WI38 (cell line): ENCODE data around the gene LAMTOR4.

Experiments used
- H3K4me3 ChIP-seq: 2 replicates; pipeline ENCODE4 v1.5.1; 2011; ENCODE audit warnings: low read depth, mild to moderate bottlenecking, control low read depth, low read length
- CTCF ChIP-seq: IDR thresholded peaks from 2 replicates; pipeline ENCODE4 v1.5.1; 2012; ENCODE audit warnings: low read depth, mild to moderate bottlenecking, control low read depth, low read length

The LAMTOR4 gene

DNA sequence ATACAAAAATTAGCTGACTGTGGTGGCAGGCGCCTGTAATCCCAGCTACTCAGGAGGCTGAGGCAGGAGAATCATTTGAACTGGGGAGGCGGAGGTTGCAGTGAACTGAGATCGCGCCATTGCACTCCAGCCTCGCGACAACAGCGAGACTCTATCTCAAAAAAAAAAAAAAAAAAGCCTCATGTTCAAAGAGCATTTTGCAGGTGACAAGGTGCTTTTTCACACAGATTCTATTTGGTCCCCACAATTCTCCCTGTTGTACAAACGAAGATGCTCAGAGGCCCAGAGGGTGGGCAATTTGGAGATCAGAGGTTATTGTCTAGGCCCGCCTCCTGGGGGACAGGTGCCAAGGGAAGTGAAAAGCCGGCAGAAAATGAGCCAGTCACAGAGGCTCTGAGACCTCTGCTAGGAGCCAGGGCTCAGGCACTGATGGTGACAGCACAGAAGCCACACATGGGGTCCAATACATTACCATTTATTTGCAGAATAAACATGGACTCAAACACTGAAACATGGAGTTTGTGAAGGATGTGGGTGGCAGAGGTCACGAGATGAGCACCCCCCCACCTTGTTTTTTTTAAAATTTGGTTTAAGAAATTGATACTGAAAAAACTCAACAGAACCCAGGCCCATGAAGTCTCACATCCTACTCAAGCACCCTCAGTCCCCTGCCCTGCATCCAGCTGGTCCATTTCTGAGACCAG is 20.6 kb downstream of the LAMTOR4 start:
- H3K4me3 ChIP-seq: no peak overlapping the region
- no peak for TF ChIP-seq CTCF

DNA sequence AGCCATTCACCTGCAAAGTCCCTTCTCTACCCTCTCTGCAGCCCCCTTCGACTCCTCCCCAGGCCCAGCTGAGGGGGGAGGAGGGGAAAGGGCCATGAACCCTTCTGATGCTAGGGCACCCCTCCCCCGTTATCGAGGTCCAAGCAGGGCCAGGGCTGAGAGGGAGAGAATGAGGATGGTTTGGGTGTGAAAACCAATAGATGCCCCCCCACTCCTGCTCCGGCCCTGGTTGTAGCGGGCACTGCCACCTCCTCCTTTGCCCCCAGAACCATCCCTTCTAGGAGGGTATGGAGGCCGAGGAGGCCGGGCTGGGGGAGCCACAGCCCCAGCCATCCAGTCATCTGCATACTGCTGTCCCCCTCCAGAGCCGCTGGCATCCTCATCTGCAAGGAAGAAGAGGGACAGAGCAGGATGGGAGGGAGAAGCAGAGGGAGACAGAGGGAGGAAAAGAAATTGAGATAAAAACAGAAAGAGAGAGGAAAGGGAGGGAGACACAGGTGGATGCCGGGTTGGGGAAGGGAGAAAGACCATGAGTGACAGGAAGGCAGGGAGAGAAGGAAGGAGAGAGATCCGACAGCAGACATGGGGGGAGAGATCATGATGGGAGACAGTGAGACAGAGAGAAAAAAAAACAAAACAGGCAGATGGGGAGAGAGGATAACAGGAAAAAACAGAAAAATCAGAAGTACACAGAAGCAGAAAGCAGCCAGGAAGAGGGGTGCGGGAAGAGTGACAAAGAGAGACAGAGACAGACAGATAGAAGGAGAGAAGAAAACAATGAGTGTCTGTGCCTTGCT is 21.6 kb downstream of the LAMTOR4 start:
- no peak for TF ChIP-seq CTCF
- H3K4me3 ChIP-seq: no peak overlapping the region

DNA sequence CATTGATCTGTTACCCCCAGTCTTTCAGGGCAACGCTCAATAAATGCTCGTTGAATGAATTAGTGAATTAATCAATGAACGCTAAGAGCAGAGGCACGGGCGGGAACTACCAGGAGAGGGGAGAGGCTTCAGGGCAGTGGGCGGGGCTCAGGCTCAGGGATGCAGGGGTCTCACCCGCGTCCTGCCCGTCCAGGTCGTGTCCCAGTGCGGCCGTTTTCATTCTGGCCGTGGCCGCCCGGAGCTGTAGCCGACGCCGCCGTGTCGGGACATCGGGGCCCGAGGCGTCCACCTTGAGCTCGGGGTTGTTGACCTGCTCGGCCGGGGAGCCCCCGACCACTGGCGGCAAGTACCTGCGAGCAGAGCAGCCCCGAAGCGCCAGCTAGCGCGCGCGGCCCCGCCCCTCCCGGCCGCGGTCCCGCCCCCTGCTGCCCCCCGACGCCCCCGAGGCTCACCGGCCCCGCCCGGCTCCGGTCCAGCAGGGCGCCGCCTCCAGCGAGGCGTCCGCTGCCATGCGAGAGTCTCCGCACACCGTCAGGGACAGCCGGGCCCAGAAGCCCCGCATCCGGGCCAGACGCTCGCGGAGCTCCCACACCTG is 22.5 kb downstream of the LAMTOR4 start:
- no peak for TF ChIP-seq CTCF
- H3K4me3 ChIP-seq: no peak overlapping the region

DNA sequence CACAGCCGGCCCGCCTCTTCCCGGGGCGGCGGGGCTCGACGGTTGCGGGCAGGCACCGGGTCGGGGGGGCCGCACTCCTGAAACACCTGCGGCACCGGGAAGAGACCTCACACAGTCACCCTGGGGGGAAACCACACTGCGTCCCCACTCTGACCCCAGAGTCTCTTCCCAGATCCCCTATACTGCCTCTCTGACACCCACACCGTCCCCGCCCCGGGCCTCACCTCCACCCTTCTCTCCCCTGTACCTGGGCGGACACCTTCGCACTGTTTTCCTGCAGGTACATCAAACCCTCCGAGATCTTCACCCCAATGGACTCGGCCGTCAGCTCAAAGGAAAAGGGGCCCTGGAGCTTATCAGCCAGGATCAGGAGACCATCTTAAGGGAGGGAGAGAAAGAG is 23.1 kb downstream of the LAMTOR4 start:
- no peak for TF ChIP-seq CTCF
- H3K4me3 ChIP-seq: no peak overlapping the region

- no peak for TF ChIP-seq CTCF
- no peak overlapping the region for H3K4me3 ChIP-seq
These were observed 25.2 kb downstream of the LAMTOR4 start for GRCh38 chr7:100173806-100174495.

DNA sequence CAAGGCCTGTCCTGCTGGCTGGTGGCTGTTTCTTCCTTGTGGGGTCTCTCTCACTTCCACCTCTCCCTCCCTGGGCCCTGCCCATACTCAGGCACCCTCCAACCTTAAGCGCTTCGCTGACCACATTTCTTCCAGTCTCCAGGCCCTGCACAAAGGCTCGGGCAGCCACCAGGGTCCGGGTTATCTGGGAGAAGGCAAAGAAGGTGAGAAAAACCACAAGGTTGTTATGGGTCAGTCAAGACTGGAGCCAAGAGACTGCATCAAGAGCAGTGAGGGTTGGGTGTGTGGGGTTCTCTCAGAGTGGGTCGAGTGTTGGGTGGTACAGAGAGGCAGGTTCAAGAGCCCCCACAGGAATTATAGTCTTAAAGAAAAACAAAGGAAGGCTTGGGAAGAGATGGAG is 25.9 kb downstream of the LAMTOR4 start:
- no peak overlapping the region for H3K4me3 ChIP-seq
- no peak for TF ChIP-seq CTCF
